ENCODE measurements around the gene HCK. TPM values are rescaled to one million over a fixed set of nuclear protein-coding genes. Genes with fewer than 3 reads are reported as not detected.

Gene HCK
- total and polyA plus RNA-seq, 9 of the 15 experiments (the other 6 are each of a cell fraction or from before 2014, with no cell fraction given): 0.09 to 0.51 (median 0.27) TPM; not detected in 6

DNA sequence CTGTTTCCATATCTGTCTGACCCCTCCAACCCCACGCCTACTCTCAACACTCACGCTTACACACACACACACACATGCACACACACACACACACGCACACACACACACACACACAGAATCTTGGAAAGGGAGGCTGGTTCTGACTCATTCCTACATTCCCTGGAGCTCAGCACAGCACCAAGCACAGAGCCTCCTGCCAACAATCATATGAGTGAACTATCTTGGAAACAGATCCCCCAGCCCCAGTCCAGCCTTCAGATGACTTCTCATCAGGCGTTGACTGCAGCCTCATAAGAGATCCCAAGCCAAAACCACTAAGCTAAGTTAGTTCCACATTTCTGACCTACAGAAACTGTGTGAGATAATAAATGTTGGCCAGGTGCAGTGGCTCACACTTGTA, 14.1 kb upstream of the HCK start (continued):
- TF ChIP-seq NBN (IDR thresholded peaks at IDR 0.05; ENCODE audit: low read depth) (peak; percentile 59; the same call in 1 of the 2 replicates), SRSF1 (IDR thresholded peaks at IDR 0.05; ENCODE audit: low read depth, low read length) (no peak), JUND (IDR thresholded peaks at IDR 0.05; ENCODE audit: borderline replicate concordance, low read depth, low read length) (peak; percentile 37; the same call in 1 of the 2 replicates), JUND (tag; IDR thresholded peaks at IDR 0.05; ENCODE audit: borderline replicate concordance, low read depth, low read length) (0 out of 3 replicates have a peak, but pooled peaks have one; percentile 41), FOSL1 (tag; conservative IDR thresholded peaks at IDR 0.05) (peak; percentile 45; the same call in 1 of the 2 replicates), ZNF57 (CRISPR knock-in tag; IDR thresholded peaks at IDR 0.05) (no peak), TEAD4 (IDR thresholded peaks at IDR 0.05; ENCODE audit: low read length) (peak; percentile 20; the same call in 1 of the 2 replicates), TEAD4 (CRISPR knock-in tag; IDR thresholded peaks at IDR 0.05; ENCODE audit: borderline replicate concordance) (no peak), TOE1 (IDR thresholded peaks at IDR 0.05; ENCODE audit: borderline replicate concordance) (no peak), TOE1 (CRISPR knock-in tag; IDR thresholded peaks at IDR 0.05; ENCODE audit: borderline replicate concordance, low read depth) (no peak), MCM3 (IDR thresholded peaks at IDR 0.05) (peak; percentile 88; the same call in 1 of the 2 replicates), CC2D1A (IDR thresholded peaks at IDR 0.05) (peak; percentile 20; the same call in 1 of the 2 replicates), ZFP36 (IDR thresholded peaks at IDR 0.05; ENCODE audit: low read depth, low read length, partially characterized antibody) (peak; percentile 67), NR1H2 (CRISPR knock-in tag; IDR thresholded peaks at IDR 0.05) (no peak), JUN (IDR thresholded peaks at IDR 0.05; ENCODE audit: borderline replicate concordance, low read depth, low read length) (0 out of 2 replicates have a peak, but pooled peaks have one; percentile 34), JUN (CRISPR knock-in tag; IDR thresholded peaks at IDR 0.05; ENCODE audit: borderline replicate concordance) (no peak), KLF10 (CRISPR knock-in tag; IDR thresholded peaks at IDR 0.05) (no peak), HDGF (IDR thresholded peaks at IDR 0.05) (no peak), RHOXF2B (CRISPR knock-in tag; conservative IDR thresholded peaks at IDR 0.05) (no peak), MTA3 (IDR thresholded peaks at IDR 0.05; ENCODE audit: borderline replicate concordance) (peak; percentile 37; the same call in 1 of the 2 replicates)
- TF ChIP-seq, protein P1, sequence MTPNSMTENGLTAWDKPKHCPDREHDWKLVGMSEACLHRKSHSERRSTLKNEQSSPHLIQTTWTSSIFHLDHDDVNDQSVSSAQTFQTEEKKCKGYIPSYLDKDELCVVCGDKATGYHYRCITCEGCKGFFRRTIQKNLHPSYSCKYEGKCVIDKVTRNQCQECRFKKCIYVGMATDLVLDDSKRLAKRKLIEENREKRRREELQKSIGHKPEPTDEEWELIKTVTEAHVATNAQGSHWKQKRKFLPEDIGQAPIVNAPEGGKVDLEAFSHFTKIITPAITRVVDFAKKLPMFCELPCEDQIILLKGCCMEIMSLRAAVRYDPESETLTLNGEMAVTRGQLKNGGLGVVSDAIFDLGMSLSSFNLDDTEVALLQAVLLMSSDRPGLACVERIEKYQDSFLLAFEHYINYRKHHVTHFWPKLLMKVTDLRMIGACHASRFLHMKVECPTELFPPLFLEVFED (CRISPR knock-in tag; conservative IDR thresholded peaks at IDR 0.05): 0 out of 2 replicates have a peak, but pooled peaks have one; percentile 41
- TF ChIP-seq, protein P2, sequence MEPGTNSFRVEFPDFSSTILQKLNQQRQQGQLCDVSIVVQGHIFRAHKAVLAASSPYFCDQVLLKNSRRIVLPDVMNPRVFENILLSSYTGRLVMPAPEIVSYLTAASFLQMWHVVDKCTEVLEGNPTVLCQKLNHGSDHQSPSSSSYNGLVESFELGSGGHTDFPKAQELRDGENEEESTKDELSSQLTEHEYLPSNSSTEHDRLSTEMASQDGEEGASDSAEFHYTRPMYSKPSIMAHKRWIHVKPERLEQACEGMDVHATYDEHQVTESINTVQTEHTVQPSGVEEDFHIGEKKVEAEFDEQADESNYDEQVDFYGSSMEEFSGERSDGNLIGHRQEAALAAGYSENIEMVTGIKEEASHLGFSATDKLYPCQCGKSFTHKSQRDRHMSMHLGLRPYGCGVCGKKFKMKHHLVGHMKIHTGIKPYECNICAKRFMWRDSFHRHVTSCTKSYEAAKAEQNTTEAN (CRISPR knock-in tag; IDR thresholded peaks at IDR 0.05): no peak
- TF ChIP-seq, protein P3, sequence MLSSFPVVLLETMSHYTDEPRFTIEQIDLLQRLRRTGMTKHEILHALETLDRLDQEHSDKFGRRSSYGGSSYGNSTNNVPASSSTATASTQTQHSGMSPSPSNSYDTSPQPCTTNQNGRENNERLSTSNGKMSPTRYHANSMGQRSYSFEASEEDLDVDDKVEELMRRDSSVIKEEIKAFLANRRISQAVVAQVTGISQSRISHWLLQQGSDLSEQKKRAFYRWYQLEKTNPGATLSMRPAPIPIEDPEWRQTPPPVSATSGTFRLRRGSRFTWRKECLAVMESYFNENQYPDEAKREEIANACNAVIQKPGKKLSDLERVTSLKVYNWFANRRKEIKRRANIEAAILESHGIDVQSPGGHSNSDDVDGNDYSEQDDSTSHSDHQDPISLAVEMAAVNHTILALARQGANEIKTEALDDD (IDR thresholded peaks at IDR 0.05): 0 out of 2 replicates have a peak, but pooled peaks have one; percentile 31
- TF ChIP-seq, protein P4, sequence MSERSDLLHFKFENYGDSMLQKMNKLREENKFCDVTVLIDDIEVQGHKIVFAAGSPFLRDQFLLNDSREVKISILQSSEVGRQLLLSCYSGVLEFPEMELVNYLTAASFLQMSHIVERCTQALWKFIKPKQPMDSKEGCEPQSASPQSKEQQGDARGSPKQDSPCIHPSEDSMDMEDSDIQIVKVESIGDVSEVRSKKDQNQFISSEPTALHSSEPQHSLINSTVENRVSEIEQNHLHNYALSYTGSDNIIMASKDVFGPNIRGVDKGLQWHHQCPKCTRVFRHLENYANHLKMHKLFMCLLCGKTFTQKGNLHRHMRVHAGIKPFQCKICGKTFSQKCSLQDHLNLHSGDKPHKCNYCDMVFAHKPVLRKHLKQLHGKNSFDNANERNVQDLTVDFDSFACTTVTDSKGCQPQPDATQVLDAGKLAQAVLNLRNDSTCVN (CRISPR knock-in tag; IDR thresholded peaks at IDR 0.05): peak; percentile 82; the same call in 1 of the 2 replicates
- TF ChIP-seq, protein P5, sequence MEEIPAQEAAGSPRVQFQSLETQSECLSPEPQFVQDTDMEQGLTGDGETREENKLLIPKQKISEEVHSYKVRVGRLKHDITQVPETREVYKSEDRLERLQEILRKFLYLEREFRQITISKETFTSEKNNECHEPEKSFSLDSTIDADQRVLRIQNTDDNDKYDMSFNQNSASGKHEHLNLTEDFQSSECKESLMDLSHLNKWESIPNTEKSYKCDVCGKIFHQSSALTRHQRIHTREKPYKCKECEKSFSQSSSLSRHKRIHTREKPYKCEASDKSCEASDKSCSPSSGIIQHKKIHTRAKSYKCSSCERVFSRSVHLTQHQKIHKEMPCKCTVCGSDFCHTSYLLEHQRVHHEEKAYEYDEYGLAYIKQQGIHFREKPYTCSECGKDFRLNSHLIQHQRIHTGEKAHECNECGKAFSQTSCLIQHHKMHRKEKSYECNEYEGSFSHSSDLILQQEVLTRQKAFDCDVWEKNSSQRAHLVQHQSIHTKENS (CRISPR knock-in tag; IDR thresholded peaks at IDR 0.05): no peak

All from K562 (cell line).